HepG2 (cell line): Measurements from ENCODE around the gene OCLN. TPM values are rescaled to one million over a fixed set of nuclear protein-coding genes. Genes with fewer than 3 reads are reported as not detected.
A peak's percentile ranks its signal among the peaks of the same experiment; 100 is the strongest.

Source experiments
- AGO2 ChIP-seq: fragments of 200-400 bp; formaldehyde crosslinking; optimal IDR thresholded peaks from 2 replicates; pipeline ENCODE3; 2017; ENCODE audit warnings: mild to moderate bottlenecking, low read depth, low read length, moderate library complexity
- E2F2 ChIP-seq: sonication (generic); formaldehyde crosslinking; IDR thresholded peaks from 2 replicates; pipeline ENCODE4 v1.4.0; 2020; ENCODE audit warnings: missing genetic modification reagents, borderline replicate concordance
- FOSL2 ChIP-seq: sonication (generic); formaldehyde crosslinking; IDR thresholded peaks from 2 replicates; pipeline ENCODE4 v1.4.0; 2020; ENCODE audit warnings: missing genetic modification reagents
- FOXK1 ChIP-seq: sonication (generic); formaldehyde crosslinking; IDR thresholded peaks from 2 replicates; pipeline ENCODE4 v1.4.0; 2020; ENCODE audit warnings: low read depth, missing genetic modification reagents, borderline replicate concordance
- HMG20A ChIP-seq: IDR thresholded peaks from 2 replicates; pipeline ENCODE4 v1.6.1; 2016; ENCODE audit warnings: borderline replicate concordance
- KIAA2018 ChIP-seq: sonication (generic); formaldehyde crosslinking; IDR thresholded peaks from 2 replicates; pipeline ENCODE4 v1.5.0; 2020; ENCODE audit warnings: mild to moderate bottlenecking, missing genetic modification reagents, borderline replicate concordance
- PCBP2 ChIP-seq: fragments of 200-400 bp; formaldehyde crosslinking; optimal IDR thresholded peaks from 2 replicates; pipeline ENCODE3; 2018; ENCODE audit warnings: low read length, low read depth; ENCODE audit not compliant: poor library complexity, severe bottlenecking
- PHF21A ChIP-seq: sonication (generic); formaldehyde crosslinking; IDR thresholded peaks from 2 replicates; pipeline ENCODE4 v1.5.0; 2020; ENCODE audit warnings: mild to moderate bottlenecking, missing genetic modification reagents
- POLR2AphosphoS2 ChIP-seq: IDR thresholded peaks from 2 replicates; pipeline ENCODE4 v1.6.1; 2011; ENCODE audit warnings: low read depth, low read length, improper control_type of control experiment
- RBM39 ChIP-seq: fragments of 200-400 bp; formaldehyde crosslinking; IDR thresholded peaks from one replicate; pipeline ENCODE4 v1.6.1; 2018; ENCODE audit warnings: antibody characterized with exemption, mild to moderate bottlenecking, low read depth, low read length; ENCODE audit not compliant: poor library complexity, severe bottlenecking
- SIX1 ChIP-seq: sonication (generic); formaldehyde crosslinking; IDR thresholded peaks from 2 replicates; pipeline ENCODE4 v1.4.0; 2020; ENCODE audit warnings: missing genetic modification reagents, borderline replicate concordance
- SP4 ChIP-seq: sonication (generic); formaldehyde crosslinking; IDR thresholded peaks from 2 replicates; pipeline ENCODE4 v1.8.1; 2023; ENCODE audit warnings: mild to moderate bottlenecking, missing genetic modification reagents
- TAF15 ChIP-seq: fragments of 200-400 bp; formaldehyde crosslinking; IDR thresholded peaks from one replicate; pipeline ENCODE4 v1.6.1; 2018; ENCODE audit warnings: mild to moderate bottlenecking, low read depth, low read length; ENCODE audit not compliant: poor library complexity, severe bottlenecking
- ZFP36L1 ChIP-seq: sonication (generic); formaldehyde crosslinking; IDR thresholded peaks from 2 replicates; pipeline ENCODE4 v1.8.0; 2022; ENCODE audit warnings: mild to moderate bottlenecking, missing genetic modification reagents, moderate library complexity
- ZNF256 ChIP-seq: sonication (generic); formaldehyde crosslinking; conservative IDR thresholded peaks from 2 replicates; pipeline ENCODE4 v1.4.0; 2020; ENCODE audit warnings: missing genetic modification reagents
- ZSCAN29 ChIP-seq: sonication (generic); formaldehyde crosslinking; conservative IDR thresholded peaks from 2 replicates; pipeline ENCODE4 v1.4.0; 2020; ENCODE audit warnings: mild to moderate bottlenecking, missing genetic modification reagents
- ZSCAN9 ChIP-seq: IDR thresholded peaks from 2 replicates; pipeline ENCODE4 v1.6.1; 2016; ENCODE audit warnings: borderline replicate concordance
- polyA plus RNA-seq, 8 experiments: library from polyadenylated mRNA; depleted of rRNA in 3 of 8; stranded (reverse) in 7 of 8; unstranded in 1 of 8; fragments of >200 nt; fragmentation: Illumina TruSeq in 4 of 8; extraction: Trizol in 4 of 8; gene quantifications; 2 replicates each; pipeline versions ENCODE4 v1.2.1 to v1.2.3, GENCODE V29; 2011 to 2016; ENCODE audit warnings: low read depth in 4 of 8, missing spikeins in 1 of 8, mixed read lengths in 1 of 8; ENCODE audit not compliant: insufficient read depth in 1 of 8
- total RNA-seq, 5 experiments: library from RNA; depleted of rRNA; stranded (reverse); fragments of >200 nt; fragmentation: Illumina TruSeq; extraction: Trizol; gene quantifications; 2 replicates each; pipeline ENCODE4 v1.2.3, GENCODE V29; 2016; ENCODE audit warnings: low read depth in 1 of 5

OCLN gene
- total and polyA plus RNA-seq, 2 of the 13 experiments (the other 11 are each of a cell fraction or from before 2014, with no cell fraction given): 24.1 to 34.8 TPM

- no peak for TF ChIP-seq KIAA2018 (CRISPR knock-in tag)
- TF ChIP-seq FOSL2: no peak
- no peak for TF ChIP-seq RBM39
- no peak for TF ChIP-seq PCBP2
- TF ChIP-seq FOXK1: peak; percentile 48; the same call in 1 of the 2 replicates
- TF ChIP-seq PHF21A (CRISPR knock-in tag): peak; percentile 32; the same call in 1 of the 2 replicates
- no peak for TF ChIP-seq E2F2 (CRISPR knock-in tag)
- TF ChIP-seq ZFP36L1 (CRISPR knock-in tag): no peak
- peak; percentile 56; the same call in 1 of the 2 replicates for TF ChIP-seq ZSCAN9 (CRISPR knock-in tag)
- no peak for TF ChIP-seq TAF15
- TF ChIP-seq ZSCAN29 (CRISPR knock-in tag): no peak
- no peak for TF ChIP-seq ZNF256
- TF ChIP-seq AGO2: no peak
- no peak for TF ChIP-seq SP4 (CRISPR knock-in tag)
- TF ChIP-seq SIX1 (CRISPR knock-in tag): peak; percentile 16; the same call in 1 of the 2 replicates
- TF ChIP-seq HMG20A (CRISPR knock-in tag): peak; percentile 51; the same call in 1 of the 2 replicates
- no peak for TF ChIP-seq POLR2AphosphoS2
Observed at GRCh38 chr5:69517763-69518212, 25.2 kb downstream of the OCLN start (continued).
